Eye (tissue), 1 donor: ENCODE measurements around the gene ACKR3.

Experiments
- DNase-seq: peaks from one replicate; pipeline ENCODE4 v3.0.0-alpha.2; 2015

ACKR3 gene

GRCh38 chr2:236613612-236614011 lies 44.0 kb downstream of the ACKR3 start:
- no peak for DNase-seq

GRCh38 chr2:236614551-236614950 lies 44.9 kb downstream of the ACKR3 start:
- no peak for DNase-seq

- no peak for DNase-seq
Measured at GRCh38 chr2:236616031-236616430, 46.4 kb downstream of the ACKR3 start.

GRCh38 chr2:236616624-236617023 lies 47.0 kb downstream of the ACKR3 start:
- DNase-seq = no peak

GRCh38 chr2:236617221-236617737 lies 47.7 kb downstream of the ACKR3 start:
- DNase-seq = no peak

- DNase-seq = no peak
Measured at GRCh38 chr2:236617796-236618195, 48.2 kb downstream of the ACKR3 start.

GRCh38 chr2:236618370-236618769 lies 48.7 kb downstream of the ACKR3 start:
- DNase-seq = no peak

- no peak for DNase-seq
Measured at GRCh38 chr2:236619910-236620612, 50.4 kb downstream of the ACKR3 start.

- no peak for DNase-seq
Measured at GRCh38 chr2:236621786-236622185, 52.2 kb downstream of the ACKR3 start.

GRCh38 chr2:236622201-236622600 lies 52.6 kb downstream of the ACKR3 start:
- DNase-seq = no peak

GRCh38 chr2:236622660-236623059 lies 53.0 kb downstream of the ACKR3 start:
- DNase-seq = no peak

- no peak for DNase-seq
Measured at GRCh38 chr2:236623816-236624215, 54.2 kb downstream of the ACKR3 start.

- DNase-seq = no peak
Measured at GRCh38 chr2:236625156-236625690, 55.6 kb downstream of the ACKR3 start.

GRCh38 chr2:236626391-236627150 lies 56.9 kb downstream of the ACKR3 start:
- DNase-seq = no peak

- no peak for DNase-seq
Measured at GRCh38 chr2:236627193-236627592, 57.6 kb downstream of the ACKR3 start.

- DNase-seq = no peak
Measured at GRCh38 chr2:236627841-236628240, 58.2 kb downstream of the ACKR3 start.

- no peak for DNase-seq
Measured at GRCh38 chr2:236628256-236628901, 58.8 kb downstream of the ACKR3 start.

GRCh38 chr2:236628981-236629605 lies 59.5 kb downstream of the ACKR3 start:
- DNase-seq = no peak

- DNase-seq = no peak
Measured at GRCh38 chr2:236629961-236630872, 60.6 kb downstream of the ACKR3 start.

GRCh38 chr2:236631281-236631855 lies 61.7 kb downstream of the ACKR3 start:
- DNase-seq = no peak

GRCh38 chr2:236631856-236632291 lies 62.2 kb downstream of the ACKR3 start:
- DNase-seq = no peak
